DOHH2 (cell line): ENCODE results near the gene RGS9BP.

Experiments
- H3F3A ChIP-seq: fragments of 200-600 bp; sonication (generic), shearing (Covaris generic); 2 replicates; pipeline ENCODE4 v1.6.0; 2016; ENCODE audit warnings: antibody characterized with exemption, mild to moderate bottlenecking; ENCODE audit not compliant: control insufficient read depth, insufficient read depth
- H3K27ac ChIP-seq: fragments of 200-600 bp; sonication (generic); 2 replicates; pipeline ENCODE4 v1.5.1; 2014; ENCODE audit warnings: low read depth, mild to moderate bottlenecking, low read length, moderate library complexity
- H3K27me3 ChIP-seq: fragments of 200-600 bp; sonication (generic); 2 replicates; pipeline ENCODE4 v1.6.1; 2014; ENCODE audit warnings: mild to moderate bottlenecking, low read length, mixed read lengths; ENCODE audit not compliant: control insufficient read depth
- H3K36me3 ChIP-seq: fragments of 200-600 bp; sonication (generic); 2 replicates; pipeline ENCODE4 v1.6.1; 2014; ENCODE audit warnings: mild to moderate bottlenecking, low read length, moderate library complexity, mixed read lengths; ENCODE audit not compliant: control insufficient read depth
- H3K4me1 ChIP-seq: fragments of 200-600 bp; sonication (generic); 2 replicates; pipeline ENCODE4 v1.6.1; 2014; ENCODE audit warnings: mild to moderate bottlenecking, low read length, mixed read lengths; ENCODE audit not compliant: control insufficient read depth
- H3K4me2 ChIP-seq: fragments of 200-600 bp; sonication (generic); 2 replicates; pipeline ENCODE4 v1.6.0; 2014; ENCODE audit warnings: mild to moderate bottlenecking, low read length, moderate library complexity
- H3K4me3 ChIP-seq: fragments of 200-600 bp; sonication (generic); 2 replicates; pipeline ENCODE4 v1.5.1; 2014; ENCODE audit warnings: mild to moderate bottlenecking, low read length, mixed read lengths
- H3K79me2 ChIP-seq: fragments of 200-600 bp; sonication (generic); 2 replicates; pipeline ENCODE4 v1.6.1; 2014; ENCODE audit warnings: mild to moderate bottlenecking, low read length, mixed read lengths; ENCODE audit not compliant: control insufficient read depth
- H3K9me2 ChIP-seq: fragments of 200-600 bp; sonication (generic); replicated peaks from 2 replicates; pipeline ENCODE4 v1.6.1; 2014; ENCODE audit warnings: mild to moderate bottlenecking, low read length, mixed read lengths; ENCODE audit not compliant: control insufficient read depth
- H3K9me3 ChIP-seq: fragments of 200-600 bp; sonication (generic); 2 replicates; pipeline ENCODE4 v1.6.1; 2014; ENCODE audit warnings: antibody characterized with exemption, low read length, mixed read lengths; ENCODE audit not compliant: control insufficient read depth, insufficient read depth
- H4K20me1 ChIP-seq: fragments of 200-600 bp; sonication (generic); 2 replicates; pipeline ENCODE4 v1.6.0; 2014; ENCODE audit warnings: low read depth, mild to moderate bottlenecking, antibody characterized with exemption, low read length, moderate library complexity; ENCODE audit not compliant: control insufficient read depth, insufficient read depth
- EZH2phosphoT487 ChIP-seq: fragments of 200-600 bp; sonication (generic); IDR thresholded peaks from 2 replicates; pipeline ENCODE4 v1.6.1; 2017; ENCODE audit warnings: borderline replicate concordance, mild to moderate bottlenecking, antibody characterized with exemption, low read length, moderate library complexity, mixed read lengths
- TF ChIP-seq, protein P1 (sequence below): fragments of 200-600 bp; sonication (generic); IDR thresholded peaks from one replicate; pipeline ENCODE4 v1.5.1; 2014; ENCODE audit warnings: antibody characterized with exemption, mild to moderate bottlenecking, low read depth, low read length; ENCODE audit not compliant: poor library complexity, severe bottlenecking

RGS9BP gene

DNA sequence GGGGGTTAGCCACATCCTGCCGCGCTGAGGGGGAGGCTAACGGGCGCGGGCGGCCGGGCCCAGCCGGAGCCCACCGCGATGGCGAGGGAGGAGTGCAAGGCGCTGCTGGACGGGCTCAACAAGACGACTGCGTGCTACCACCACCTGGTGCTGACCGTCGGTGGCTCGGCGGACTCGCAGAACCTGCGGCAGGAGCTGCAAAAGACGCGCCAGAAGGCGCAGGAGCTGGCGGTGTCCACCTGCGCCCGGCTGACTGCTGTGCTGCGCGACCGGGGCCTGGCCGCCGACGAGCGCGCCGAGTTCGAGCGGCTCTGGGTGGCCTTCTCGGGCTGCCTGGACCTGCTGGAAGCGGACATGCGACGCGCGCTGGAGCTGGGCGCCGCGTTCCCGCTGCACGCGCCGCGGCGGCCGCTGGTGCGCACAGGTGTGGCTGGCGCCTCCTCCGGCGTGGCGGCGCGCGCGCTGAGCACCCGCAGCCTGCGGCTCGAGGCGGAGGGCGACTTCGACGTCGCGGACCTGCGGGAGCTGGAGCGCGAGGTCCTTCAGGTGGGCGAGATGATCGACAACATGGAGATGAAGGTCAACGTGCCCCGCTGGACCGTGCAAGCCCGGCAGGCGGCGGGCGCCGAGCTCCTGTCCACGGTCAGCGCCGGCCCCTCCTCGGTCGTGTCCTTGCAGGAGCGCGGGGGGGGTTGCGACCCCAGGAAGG lies 692 bp downstream of the RGS9BP start:
- H3K36me3 ChIP-seq: peaks cover 13% of the 10 kb centered on the region; the same call in 1 of the 2 replicates
- peaks cover 23% of the 10 kb centered on the region for H3K4me1 ChIP-seq
- H3K27me3 ChIP-seq: no peaks in the 10 kb centered on the region
- no peak overlapping the region for H3K27ac ChIP-seq
- H3K4me2 ChIP-seq: peak overlapping the region; percentile 97
- H3K9me3 ChIP-seq: no peaks in the 10 kb centered on the region
- H4K20me1 ChIP-seq: peaks cover 16% of the 10 kb centered on the region
- H3K4me3 ChIP-seq: peak overlapping the region; percentile 91
- no peaks in the 10 kb centered on the region for H3F3A ChIP-seq
- H3K79me2 ChIP-seq: peaks cover 36% of the 10 kb centered on the region
- no peaks in the 10 kb centered on the region for H3K9me2 ChIP-seq
- TF ChIP-seq, protein P1, sequence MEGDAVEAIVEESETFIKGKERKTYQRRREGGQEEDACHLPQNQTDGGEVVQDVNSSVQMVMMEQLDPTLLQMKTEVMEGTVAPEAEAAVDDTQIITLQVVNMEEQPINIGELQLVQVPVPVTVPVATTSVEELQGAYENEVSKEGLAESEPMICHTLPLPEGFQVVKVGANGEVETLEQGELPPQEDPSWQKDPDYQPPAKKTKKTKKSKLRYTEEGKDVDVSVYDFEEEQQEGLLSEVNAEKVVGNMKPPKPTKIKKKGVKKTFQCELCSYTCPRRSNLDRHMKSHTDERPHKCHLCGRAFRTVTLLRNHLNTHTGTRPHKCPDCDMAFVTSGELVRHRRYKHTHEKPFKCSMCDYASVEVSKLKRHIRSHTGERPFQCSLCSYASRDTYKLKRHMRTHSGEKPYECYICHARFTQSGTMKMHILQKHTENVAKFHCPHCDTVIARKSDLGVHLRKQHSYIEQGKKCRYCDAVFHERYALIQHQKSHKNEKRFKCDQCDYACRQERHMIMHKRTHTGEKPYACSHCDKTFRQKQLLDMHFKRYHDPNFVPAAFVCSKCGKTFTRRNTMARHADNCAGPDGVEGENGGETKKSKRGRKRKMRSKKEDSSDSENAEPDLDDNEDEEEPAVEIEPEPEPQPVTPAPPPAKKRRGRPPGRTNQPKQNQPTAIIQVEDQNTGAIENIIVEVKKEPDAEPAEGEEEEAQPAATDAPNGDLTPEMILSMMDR: no peak
- TF ChIP-seq EZH2phosphoT487: no peak

DNA sequence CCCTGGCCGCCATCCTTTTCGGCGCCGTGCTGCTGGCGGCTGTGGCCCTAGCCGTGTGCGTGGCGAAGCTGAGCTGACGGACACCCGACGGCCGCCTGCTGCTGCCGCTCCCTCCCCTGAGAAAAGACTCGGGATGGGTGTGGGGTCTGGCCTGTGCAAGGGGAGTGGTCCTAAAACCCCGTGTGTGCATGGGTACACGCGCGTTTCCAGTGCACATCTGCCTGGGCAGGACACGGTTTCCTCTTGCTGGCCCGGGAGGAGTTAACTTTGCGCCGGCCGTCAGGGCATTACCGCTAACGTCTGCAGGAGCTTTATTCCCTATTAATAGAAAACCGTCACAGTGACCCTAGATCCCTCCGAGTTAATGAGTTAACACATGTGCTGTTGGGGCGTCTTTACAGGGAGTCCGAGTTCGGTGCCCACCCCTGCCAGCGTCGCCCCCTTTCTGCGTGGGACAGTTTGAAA lies 1.3 kb downstream of the RGS9BP start:
- Histone ChIP-seq H3K9me2 (no peaks in the 10 kb centered on the region), H3F3A (no peaks in the 10 kb centered on the region), H4K20me1 (peaks cover 16% of the 10 kb centered on the region), H3K9me3 (no peaks in the 10 kb centered on the region), H3K36me3 (peaks cover 13% of the 10 kb centered on the region; the same call in 1 of the 2 replicates), H3K4me1 (peaks cover 23% of the 10 kb centered on the region), H3K27ac (no peak overlapping the region), H3K4me3 (no peak overlapping the region), H3K79me2 (peaks cover 30% of the 10 kb centered on the region), H3K4me2 (no peak overlapping the region), H3K27me3 (no peaks in the 10 kb centered on the region)
- TF ChIP-seq, protein P1: no peak
- no peak for TF ChIP-seq EZH2phosphoT487

DNA sequence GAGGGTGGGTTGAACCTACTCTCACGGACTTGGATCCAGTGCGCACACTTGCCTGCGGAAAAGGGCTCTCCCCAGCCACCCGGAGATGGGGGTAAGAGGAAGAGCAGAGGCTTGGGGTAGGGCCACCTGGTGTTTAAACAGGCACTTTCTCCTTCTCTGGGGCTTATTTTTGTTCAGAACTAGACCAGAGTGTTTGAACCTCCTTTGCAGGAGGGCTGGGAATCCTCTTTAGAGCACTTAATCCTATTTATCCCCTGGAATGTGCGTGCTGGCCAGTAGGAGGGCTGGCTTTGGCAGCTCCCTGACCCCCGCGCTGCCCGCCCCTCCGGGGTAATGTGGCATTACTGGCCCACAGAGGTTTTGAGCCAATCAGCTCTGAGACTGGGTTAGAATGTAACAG lies 2.0 kb downstream of the RGS9BP start:
- no peaks in the 10 kb centered on the region for H3F3A ChIP-seq
- no peak overlapping the region for H3K27ac ChIP-seq
- H4K20me1 ChIP-seq: peaks cover 11% of the 10 kb centered on the region
- H3K4me2 ChIP-seq: no peak overlapping the region
- no peak overlapping the region for H3K4me3 ChIP-seq
- no peaks in the 10 kb centered on the region for H3K9me3 ChIP-seq
- H3K27me3 ChIP-seq: no peaks in the 10 kb centered on the region
- peaks cover 23% of the 10 kb centered on the region for H3K79me2 ChIP-seq
- peaks cover 13% of the 10 kb centered on the region; the same call in 1 of the 2 replicates for H3K36me3 ChIP-seq
- H3K9me2 ChIP-seq: no peaks in the 10 kb centered on the region
- TF ChIP-seq EZH2phosphoT487: no peak
- TF ChIP-seq, protein P1: no peak
- peaks cover 23% of the 10 kb centered on the region for H3K4me1 ChIP-seq
